PC-9 (cell line): ENCODE measurements around the gene UMAD1.

Experiments used
- CTCF ChIP-seq: fragments of 200-600 bp; sonication (generic); conservative IDR thresholded peaks from 2 replicates; pipeline ENCODE4 v1.6.1; 2017; ENCODE audit warnings: mixed run types, antibody characterized with exemption, mild to moderate bottlenecking, moderate library complexity
- EZH2 ChIP-seq: fragments of 200-600 bp; sonication (generic); IDR thresholded peaks from 2 replicates; pipeline ENCODE4 v1.8.0; 2017; ENCODE audit warnings: antibody characterized with exemption, low read depth

GRCh38 chr7:7830122-7830878, 189.7 kb downstream of the UMAD1 start:
- TF ChIP-seq CTCF = no peak
- no peak for TF ChIP-seq EZH2
